GM12872 (cell line): Measurements from ENCODE around the gene VWA5A.

Experiments used
- CTCF ChIP-seq: IDR thresholded peaks from 3 replicates; pipeline ENCODE4 v1.5.1; 2011; ENCODE audit warnings: low read depth, mild to moderate bottlenecking, low read length, moderate library complexity; ENCODE audit not compliant: insufficient read depth

The VWA5A gene

GRCh38 chr11:124115782-124116616 is 749 bp downstream of the VWA5A start:
- TF ChIP-seq CTCF: no peak

- TF ChIP-seq CTCF: no peak
Measured at GRCh38 chr11:124119103-124119502, 3.9 kb downstream of the VWA5A start.

- TF ChIP-seq CTCF: no peak
Measured at GRCh38 chr11:124120891-124121290, 5.6 kb downstream of the VWA5A start.

- no peak for TF ChIP-seq CTCF
Measured at GRCh38 chr11:124122123-124122522, 6.9 kb downstream of the VWA5A start.

- TF ChIP-seq CTCF: peak; percentile 35; the same call in 1 of the 3 replicates
Measured at GRCh38 chr11:124123622-124124021, 8.4 kb downstream of the VWA5A start.

- TF ChIP-seq CTCF: no peak
Measured at GRCh38 chr11:124143034-124143433, 27.8 kb downstream of the VWA5A start.

- no peak for TF ChIP-seq CTCF
Measured at GRCh38 chr11:124147951-124148350, 32.7 kb downstream of the VWA5A start.

- TF ChIP-seq CTCF: no peak
Measured at GRCh38 chr11:124150684-124151083, 35.4 kb downstream of the VWA5A start.
